Measurements from ENCODE around the gene ARID4B. TPM values are rescaled to one million over a fixed set of nuclear protein-coding genes. Genes with fewer than 3 reads are reported as not detected.

ARID4B gene
- total RNA-seq, 1 experiment from 2014 or later = 28.3 TPM

DNA sequence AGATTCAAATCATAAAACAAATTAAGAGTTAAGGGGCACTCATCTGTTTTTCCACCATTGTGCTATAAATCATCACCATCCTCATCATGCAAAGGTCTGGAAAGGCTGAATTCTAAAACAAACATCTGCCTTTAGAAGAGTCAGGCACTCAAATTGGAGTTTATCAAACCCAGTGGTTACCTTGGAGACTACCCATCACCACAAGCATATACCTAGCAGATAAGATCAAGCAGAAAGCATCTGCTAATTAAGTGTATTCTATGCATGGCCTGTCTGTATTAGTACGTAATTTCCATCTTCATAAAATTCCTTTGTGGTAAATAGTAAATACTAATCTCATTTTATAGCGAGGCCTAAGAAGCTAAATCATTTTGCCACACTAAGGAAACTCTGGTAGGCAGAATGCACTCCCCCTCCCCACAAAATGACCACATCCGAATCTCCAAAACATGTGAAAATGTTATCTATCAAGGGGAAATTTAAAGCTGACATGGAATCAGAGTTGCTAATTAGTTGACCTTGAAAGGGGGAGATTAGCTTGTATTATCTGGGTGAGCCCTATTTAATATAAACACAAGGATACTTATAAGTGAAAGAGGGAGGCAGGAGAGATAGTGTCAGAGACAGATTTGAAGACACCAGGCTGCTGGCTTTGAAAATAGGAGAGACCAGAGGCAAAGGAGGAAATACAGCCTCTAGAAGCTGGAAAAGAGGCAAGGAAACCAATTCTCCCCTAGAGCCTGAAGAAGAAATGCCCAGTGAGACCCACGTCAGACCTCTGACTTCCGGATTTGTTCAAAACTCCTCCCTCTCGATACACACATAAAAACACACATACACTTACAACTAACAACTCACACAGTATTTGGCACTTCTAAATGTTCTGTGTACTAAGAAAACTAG is 23.2 kb downstream of the ARID4B start:
- Histone ChIP-seq H4K20me1 (ENCODE audit: insufficient read depth) (no peaks in the 10 kb centered on the region), H3K27me3 (ENCODE audit: insufficient read depth, low read length) (no peaks in the 10 kb centered on the region), H3K9me2 (ENCODE audit: insufficient read depth) (no peaks in the 10 kb centered on the region), H3K79me2 (ENCODE audit: insufficient read depth, low read length) (peaks cover 80% of the 10 kb centered on the region), H3K4me3 (replicated peaks in 1 of 2; ENCODE audit: low read depth in 1 of 2, low read length in 2 of 2) (no peak overlapping the region), H3K4me2 (ENCODE audit: low read length) (no peak overlapping the region), H3K9me3 (ENCODE audit: control insufficient read depth in 1 of 2, insufficient read depth in 1 of 2, low read depth in 1 of 2, low read length in 2 of 2) (no peaks in the 10 kb centered on the region), H3K4me1 (ENCODE audit: control insufficient read depth in 1 of 2, insufficient read depth in 2 of 2, low read length in 2 of 2) (no peaks in the 10 kb centered on the region), H3K9ac (ENCODE audit: low read length) (no peak overlapping the region), H2AFZ (ENCODE audit: low read depth, low read length, poor library complexity, severe bottlenecking) (no peak overlapping the region), H3K36me3 (ENCODE audit: control insufficient read depth in 1 of 2, insufficient read depth in 2 of 2, low read length in 2 of 2) (no peaks in the 10 kb centered on the region), H3K27ac (ENCODE audit: low read depth, low read length) (no peak overlapping the region)
- ChIA-PET CTCF (no interaction called here), RAD21 (ENCODE audit: low non-redundant PET in 1 of 2, low total read pairs in 2 of 2, uncharacterized antibody in 2 of 2, unreplicated experiment in 2 of 2) (no interaction called here), POLR2A (no interaction called here)
- TF ChIP-seq ZBTB33 (IDR thresholded peaks at IDR 0.05; ENCODE audit: extremely low read depth, insufficient replicate concordance, low read length) (no peak), SIN3A (IDR thresholded peaks at IDR 0.05; ENCODE audit: low read depth) (no peak), ELF1 (IDR thresholded peaks at IDR 0.05; ENCODE audit: borderline replicate concordance, low read depth) (no peak), ATF3 (IDR thresholded peaks at IDR 0.05) (no peak), SRF (IDR thresholded peaks at IDR 0.05; ENCODE audit: low read depth) (no peak), POLR2AphosphoS5 (IDR thresholded peaks at IDR 0.05; ENCODE audit: low read depth, low read length) (no peak), CEBPB (IDR thresholded peaks at IDR 0.05; ENCODE audit: low read depth) (no peak)
- TF ChIP-seq, protein P1, sequence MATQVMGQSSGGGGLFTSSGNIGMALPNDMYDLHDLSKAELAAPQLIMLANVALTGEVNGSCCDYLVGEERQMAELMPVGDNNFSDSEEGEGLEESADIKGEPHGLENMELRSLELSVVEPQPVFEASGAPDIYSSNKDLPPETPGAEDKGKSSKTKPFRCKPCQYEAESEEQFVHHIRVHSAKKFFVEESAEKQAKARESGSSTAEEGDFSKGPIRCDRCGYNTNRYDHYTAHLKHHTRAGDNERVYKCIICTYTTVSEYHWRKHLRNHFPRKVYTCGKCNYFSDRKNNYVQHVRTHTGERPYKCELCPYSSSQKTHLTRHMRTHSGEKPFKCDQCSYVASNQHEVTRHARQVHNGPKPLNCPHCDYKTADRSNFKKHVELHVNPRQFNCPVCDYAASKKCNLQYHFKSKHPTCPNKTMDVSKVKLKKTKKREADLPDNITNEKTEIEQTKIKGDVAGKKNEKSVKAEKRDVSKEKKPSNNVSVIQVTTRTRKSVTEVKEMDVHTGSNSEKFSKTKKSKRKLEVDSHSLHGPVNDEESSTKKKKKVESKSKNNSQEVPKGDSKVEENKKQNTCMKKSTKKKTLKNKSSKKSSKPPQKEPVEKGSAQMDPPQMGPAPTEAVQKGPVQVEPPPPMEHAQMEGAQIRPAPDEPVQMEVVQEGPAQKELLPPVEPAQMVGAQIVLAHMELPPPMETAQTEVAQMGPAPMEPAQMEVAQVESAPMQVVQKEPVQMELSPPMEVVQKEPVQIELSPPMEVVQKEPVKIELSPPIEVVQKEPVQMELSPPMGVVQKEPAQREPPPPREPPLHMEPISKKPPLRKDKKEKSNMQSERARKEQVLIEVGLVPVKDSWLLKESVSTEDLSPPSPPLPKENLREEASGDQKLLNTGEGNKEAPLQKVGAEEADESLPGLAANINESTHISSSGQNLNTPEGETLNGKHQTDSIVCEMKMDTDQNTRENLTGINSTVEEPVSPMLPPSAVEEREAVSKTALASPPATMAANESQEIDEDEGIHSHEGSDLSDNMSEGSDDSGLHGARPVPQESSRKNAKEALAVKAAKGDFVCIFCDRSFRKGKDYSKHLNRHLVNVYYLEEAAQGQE (IDR thresholded peaks at IDR 0.05; ENCODE audit: low read depth) = no peak
- TSS peak; percentile 22 for BruUV-seq (replicated peaks)
- DNase-seq (ENCODE audit: low read depth, low spot score) = no peak
- intact Hi-C loops (cut with micrococcal nuclease) = no loop called here
- ATAC-seq = no peak
